Activated T-helper 1 cell treated with anti-CD3 and anti-CD28 coated beads, Interleukin-12 subunit alpha, Interleukin-12 subunit beta, Interleukin-2, Interleukin-4 antibody, amounts not matched to agents 30 ng/mL and 10 ng/mL and 1 ng/mL, durations not matched to agents 14 hours and 24 hours and 36 hours (primary cell): ENCODE results near the gene KLHL6. TPM values are rescaled to one million over a fixed set of nuclear protein-coding genes. Genes with fewer than 3 reads are reported as not detected.
"Not testable (repeated sequence)": the region's sequence is repeated elsewhere in the genome, so short reads cannot be mapped to it uniquely, and the experiment has no call there.

Experiments used
- DNase-seq: peaks from one replicate; pipeline ENCODE4 v3.0.0; 2021; ENCODE audit warnings: low spot score
- H3K27ac Mint-ChIP-seq: one replicate; pipeline ENCODE4 v1.8.0; 2021; ENCODE audit warnings: mild to moderate bottlenecking, mixed read lengths
- H3K27me3 Mint-ChIP-seq: one replicate; pipeline ENCODE4 v1.8.0; 2022; ENCODE audit warnings: mild to moderate bottlenecking, moderate library complexity, mixed read lengths; ENCODE audit not compliant: insufficient read depth
- H3K36me3 Mint-ChIP-seq: one replicate; pipeline ENCODE4 v1.8.0; 2021; ENCODE audit warnings: low read depth, mixed read lengths
- H3K4me1 Mint-ChIP-seq: one replicate; pipeline ENCODE4 v1.8.0; 2021; ENCODE audit warnings: low read depth, mixed read lengths
- H3K4me3 Mint-ChIP-seq: one replicate; pipeline ENCODE4 v1.8.0; 2021; ENCODE audit warnings: mild to moderate bottlenecking, moderate library complexity, mixed read lengths
- H3K9me3 Mint-ChIP-seq: one replicate; pipeline ENCODE4 v1.8.0; 2021; ENCODE audit warnings: mixed read lengths
- intact Hi-C: fragments of 100-400 bp; cut with micrococcal nuclease; formaldehyde crosslinking; loops from one replicate; pipeline ENCODE4 v1.15.1; 2024
- total RNA-seq: library from RNA; stranded (reverse); gene quantifications from 2 replicates; pipeline ENCODE4 v1.2.3, GENCODE V29; 2022

Gene KLHL6
- total RNA-seq, 1 donor from 2014 or later: 40.6 TPM

DNA sequence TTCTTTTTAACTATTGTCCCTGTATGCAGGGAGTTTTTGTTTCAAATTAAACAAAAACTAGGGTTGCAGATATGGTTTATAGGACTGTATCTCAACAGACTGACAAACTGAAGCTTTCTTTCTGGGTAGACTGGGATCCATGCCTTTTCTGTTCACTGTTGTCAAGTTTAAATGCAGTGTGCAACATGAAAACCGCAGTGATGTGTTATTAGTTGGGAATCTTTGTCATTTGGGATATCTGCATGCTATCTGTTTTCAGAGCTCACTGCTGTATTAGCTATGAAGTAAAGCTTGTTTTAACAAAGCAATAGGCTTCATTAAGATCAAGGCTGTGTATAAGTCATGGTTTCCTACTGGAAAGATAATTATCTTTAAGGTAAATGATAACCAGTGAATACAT lies 105.7 kb downstream of the KLHL6 start:
- H3K36me3 Mint-ChIP-seq: peaks cover 4% of the 10 kb centered on the region
- H3K9me3 Mint-ChIP-seq: peaks cover under 1% of the 10 kb centered on the region
- H3K4me3 Mint-ChIP-seq: no peak overlapping the region
- intact Hi-C loops: loop anchor here (5.0 to 10.0 kb wide), 4 partner anchors 162 to 845 kb away; partner anchors contain the start of genes KLHL24, PSMD2 and YEATS2
- peaks cover 22% of the 10 kb centered on the region for H3K4me1 Mint-ChIP-seq
- DNase-seq: no peak
- peaks cover under 1% of the 10 kb centered on the region for H3K27me3 Mint-ChIP-seq
- no peak overlapping the region for H3K27ac Mint-ChIP-seq

DNA sequence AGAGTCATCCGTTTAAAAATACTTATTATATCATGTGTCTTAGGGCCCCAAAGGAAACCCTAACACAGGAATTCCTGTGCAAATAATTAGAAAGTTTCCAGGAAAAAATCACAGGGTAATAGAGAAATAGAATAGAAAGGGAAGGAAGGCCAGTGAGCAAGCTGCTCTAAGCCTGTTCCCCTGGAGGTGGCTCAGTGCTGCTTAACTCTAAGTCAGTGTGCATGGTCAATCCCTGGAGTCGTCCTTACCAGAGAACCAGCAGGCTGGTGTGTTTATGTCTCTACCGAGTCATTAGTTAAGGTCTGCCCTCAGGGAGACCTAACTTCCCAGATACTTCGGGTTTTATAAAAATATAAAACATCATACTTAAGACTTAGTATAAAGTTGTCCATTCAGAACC lies 106.1 kb downstream of the KLHL6 start:
- Mint-ChIP-seq H3K9me3 (peaks cover 4% of the 10 kb centered on the region), H3K27me3 (peaks cover 4% of the 10 kb centered on the region), H3K4me1 (peaks cover 22% of the 10 kb centered on the region), H3K27ac (no peak overlapping the region), H3K36me3 (peaks cover 4% of the 10 kb centered on the region), H3K4me3 (no peak overlapping the region)
- intact Hi-C loops: loop anchor here (5.0 to 10.0 kb wide), 4 partner anchors 162 to 845 kb away; partner anchors contain the start of genes KLHL24, PSMD2 and YEATS2
- no peak for DNase-seq

DNA sequence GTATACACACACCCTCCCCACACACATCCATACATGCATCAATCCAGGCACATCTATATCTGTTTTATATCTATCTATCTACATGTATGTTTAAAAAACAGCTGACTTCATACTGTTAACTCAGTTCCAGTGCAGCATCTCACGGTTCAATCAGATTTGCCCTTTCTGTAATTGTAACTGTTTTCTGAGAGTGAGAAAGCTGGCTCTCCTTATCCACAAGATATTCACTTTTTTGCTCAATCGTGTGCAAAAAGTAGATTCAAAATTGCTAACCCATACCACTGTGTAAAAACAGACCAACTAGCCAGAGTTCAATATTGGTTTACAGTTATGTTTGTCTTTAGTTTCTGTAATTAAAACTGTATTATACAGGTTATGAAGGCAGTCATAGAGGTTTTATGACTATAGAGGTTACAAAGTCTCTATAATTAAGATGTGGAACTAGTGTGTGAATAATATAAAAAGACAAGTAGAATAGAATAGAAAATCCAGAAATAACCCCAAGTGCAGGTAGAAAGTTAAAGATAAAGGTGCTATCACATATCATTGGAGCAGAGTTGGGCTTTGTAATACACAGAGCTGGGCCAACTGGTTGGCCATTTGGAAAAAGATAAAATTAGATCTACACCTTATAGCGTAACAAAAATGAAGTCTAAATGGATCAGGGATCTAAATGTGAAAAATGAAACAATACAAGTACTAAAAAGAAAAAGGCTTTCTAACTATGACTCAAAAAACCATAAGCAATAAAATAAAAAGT lies 107.0 kb downstream of the KLHL6 start:
- H3K27ac Mint-ChIP-seq: no peak overlapping the region
- peaks cover 11% of the 10 kb centered on the region for H3K9me3 Mint-ChIP-seq
- peaks cover under 1% of the 10 kb centered on the region for H3K36me3 Mint-ChIP-seq
- H3K4me3 Mint-ChIP-seq: peak overlapping the region; percentile 94
- DNase-seq: no peak
- H3K4me1 Mint-ChIP-seq: peaks cover 22% of the 10 kb centered on the region
- H3K27me3 Mint-ChIP-seq: peaks cover 4% of the 10 kb centered on the region
- intact Hi-C loops: loop anchor here (5.0 to 10.0 kb wide), 4 partner anchors 161 to 846 kb away; partner anchors contain the start of genes KLHL24, PSMD2 and YEATS2

DNA sequence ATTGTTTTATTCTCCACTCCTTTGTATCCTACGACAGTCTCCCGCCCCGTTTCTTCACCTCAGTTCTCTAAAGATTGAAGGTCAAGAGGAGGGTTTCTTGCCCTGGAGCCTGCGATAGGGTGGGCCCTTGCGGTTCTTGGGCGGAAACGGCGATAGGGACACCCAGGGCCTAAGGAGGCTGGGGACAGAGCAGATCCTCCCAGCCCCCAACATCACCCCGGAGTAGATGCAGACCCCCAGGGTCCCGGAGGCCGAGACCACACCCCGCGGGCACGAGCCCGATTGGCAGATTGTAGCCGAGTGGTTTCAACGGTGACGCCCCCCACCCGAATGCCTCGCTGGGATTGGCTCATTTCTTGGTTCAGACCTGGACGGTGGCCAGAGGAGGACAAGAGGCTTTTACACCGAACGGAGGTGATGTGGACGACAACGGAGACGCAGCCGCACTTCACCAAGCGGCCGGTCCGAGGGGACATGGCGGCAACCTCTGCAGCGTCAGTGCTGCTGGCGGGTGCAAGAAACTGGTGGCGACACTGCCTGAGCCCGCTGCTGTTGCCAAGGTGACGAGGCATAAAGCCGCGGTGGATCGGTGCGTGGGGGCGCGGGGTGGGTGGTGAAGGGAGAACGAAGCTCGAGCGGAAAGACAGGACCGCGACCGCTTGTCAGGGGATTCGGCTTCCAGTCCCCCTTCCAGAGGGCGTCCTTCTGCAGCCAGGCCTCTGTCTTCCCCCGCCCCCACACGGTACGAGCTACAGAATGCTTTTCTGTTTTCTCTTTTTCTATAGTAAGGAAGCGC lies 108.1 kb downstream of the KLHL6 start:
- H3K9me3 Mint-ChIP-seq: peaks cover 22% of the 10 kb centered on the region
- peaks cover 4% of the 10 kb centered on the region for H3K36me3 Mint-ChIP-seq
- peak overlapping the region; percentile 94 for H3K4me3 Mint-ChIP-seq
- peaks cover 8% of the 10 kb centered on the region for H3K27me3 Mint-ChIP-seq
- peak; percentile 75 for DNase-seq
- peaks cover 22% of the 10 kb centered on the region for H3K4me1 Mint-ChIP-seq
- intact Hi-C loops: loop anchor here (1.0 to 10.0 kb wide), 7 partner anchors 17 to 847 kb away; partner anchors contain the start of genes KLHL24, PSMD2 and YEATS2
- peak overlapping the region; percentile 86 for H3K27ac Mint-ChIP-seq

DNA sequence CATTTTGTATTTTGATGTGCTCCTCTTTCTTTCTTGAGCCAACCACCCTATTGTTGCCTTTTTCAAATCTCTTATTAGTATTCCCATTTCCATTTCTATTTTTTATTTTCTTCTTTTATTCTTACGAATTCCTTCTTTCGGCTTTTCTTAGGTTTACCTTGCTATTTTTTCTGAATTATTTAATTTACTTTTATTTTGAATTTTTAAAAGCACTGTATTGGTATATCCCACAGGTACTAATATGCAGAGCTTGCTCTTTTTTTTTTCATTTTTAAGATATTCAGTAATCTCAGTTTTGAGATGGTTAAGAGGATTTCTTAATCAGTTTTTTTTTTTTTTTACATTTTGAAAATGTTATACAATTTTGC lies 108.7 kb downstream of the KLHL6 start:
- peaks cover 4% of the 10 kb centered on the region for H3K36me3 Mint-ChIP-seq
- H3K4me1 Mint-ChIP-seq: peaks cover 22% of the 10 kb centered on the region
- peaks cover 28% of the 10 kb centered on the region for H3K9me3 Mint-ChIP-seq
- H3K27ac Mint-ChIP-seq: peak overlapping the region; percentile 86
- intact Hi-C loops: loop anchor here (1.0 to 10.0 kb wide), 7 partner anchors 17 to 848 kb away; partner anchors contain the start of genes KLHL24, PSMD2 and YEATS2
- no peak for DNase-seq
- H3K27me3 Mint-ChIP-seq: peaks cover 8% of the 10 kb centered on the region
- peak overlapping the region; percentile 94 for H3K4me3 Mint-ChIP-seq

DNA sequence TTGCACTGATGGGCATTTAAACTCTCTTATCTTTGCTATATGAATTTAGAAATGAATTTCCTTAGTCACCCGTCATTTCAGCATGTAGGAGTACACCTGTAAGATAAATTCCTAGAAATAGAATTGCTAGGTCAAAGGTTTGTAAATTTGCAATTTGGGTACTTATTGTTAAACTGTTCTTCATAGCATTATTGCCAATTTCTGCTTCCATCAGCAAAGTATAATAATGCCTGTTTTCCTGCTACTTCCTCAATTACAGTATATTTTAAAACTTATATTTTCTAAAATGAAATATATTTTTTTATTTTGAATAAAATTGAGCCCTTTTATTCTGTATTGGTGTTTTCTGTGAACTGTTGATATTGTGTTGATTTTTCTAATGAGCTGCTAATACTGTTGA lies 110.8 kb downstream of the KLHL6 start:
- peaks cover 8% of the 10 kb centered on the region for H3K27me3 Mint-ChIP-seq
- H3K9me3 Mint-ChIP-seq: peaks cover 32% of the 10 kb centered on the region
- peaks cover 6% of the 10 kb centered on the region for H3K36me3 Mint-ChIP-seq
- intact Hi-C loops: loop anchor here (5.0 to 10.0 kb wide), 4 partner anchors 157 to 850 kb away; partner anchors contain the start of genes KLHL24, PSMD2 and YEATS2
- H3K4me1 Mint-ChIP-seq: peaks cover 28% of the 10 kb centered on the region
- no peak overlapping the region for H3K27ac Mint-ChIP-seq
- DNase-seq: no peak
- H3K4me3 Mint-ChIP-seq: no peak overlapping the region

DNA sequence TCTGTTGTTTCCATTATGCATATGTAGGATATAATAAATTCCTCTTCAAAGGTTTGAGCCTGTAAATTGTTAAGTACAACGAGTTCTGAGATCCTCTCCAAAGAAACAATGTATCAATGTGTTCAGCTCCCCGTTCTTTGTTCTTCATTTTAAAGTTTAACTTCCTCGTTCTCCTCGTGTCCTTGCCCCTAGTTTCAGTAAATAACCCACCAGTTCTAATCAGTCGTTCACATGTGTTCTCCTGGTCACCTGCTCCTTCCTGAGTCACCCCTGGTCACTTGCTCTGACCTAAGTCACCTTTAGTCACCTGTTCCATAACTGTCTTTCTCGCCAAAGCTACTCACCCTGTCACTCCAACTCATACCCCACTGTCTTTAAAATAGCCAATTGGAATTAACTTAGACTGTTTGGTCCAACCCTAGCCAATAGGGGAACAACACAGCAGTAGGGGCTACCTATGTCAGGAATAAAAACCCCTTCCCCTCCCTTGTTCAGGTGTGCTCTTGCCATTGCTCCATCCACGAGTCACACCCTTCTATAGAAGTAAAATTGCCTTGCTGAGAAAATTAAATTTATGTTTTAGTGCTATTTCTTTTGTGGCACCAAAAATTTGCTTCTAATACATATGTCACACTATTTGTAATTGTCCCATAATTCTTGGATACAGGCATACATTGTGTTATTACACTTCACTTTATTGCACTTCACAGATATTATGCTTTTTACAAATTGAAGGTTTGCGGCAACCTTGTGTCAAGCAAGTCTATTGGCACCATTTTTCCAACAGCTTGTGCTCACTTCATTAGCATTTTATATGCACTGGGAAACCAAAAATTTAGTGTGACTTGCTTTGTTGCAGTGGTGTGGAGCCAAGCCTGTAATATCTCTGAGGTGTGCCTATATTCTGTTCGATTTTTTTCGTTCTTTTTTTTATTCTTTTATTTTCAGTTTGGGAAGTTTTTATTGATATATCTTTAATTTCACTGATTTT lies 111.8 kb downstream of the KLHL6 start:
- intact Hi-C loops: loop anchor here (10.0 kb wide), 1 partner anchor 851 kb away; the partner anchor contains the start of gene PSMD2
- H3K4me1 Mint-ChIP-seq: peaks cover 31% of the 10 kb centered on the region
- peaks cover 32% of the 10 kb centered on the region for H3K9me3 Mint-ChIP-seq
- peaks cover 8% of the 10 kb centered on the region for H3K27me3 Mint-ChIP-seq
- no peak for DNase-seq
- H3K4me3 Mint-ChIP-seq: no peak overlapping the region
- H3K27ac Mint-ChIP-seq: no peak overlapping the region
- peaks cover 6% of the 10 kb centered on the region for H3K36me3 Mint-ChIP-seq

DNA sequence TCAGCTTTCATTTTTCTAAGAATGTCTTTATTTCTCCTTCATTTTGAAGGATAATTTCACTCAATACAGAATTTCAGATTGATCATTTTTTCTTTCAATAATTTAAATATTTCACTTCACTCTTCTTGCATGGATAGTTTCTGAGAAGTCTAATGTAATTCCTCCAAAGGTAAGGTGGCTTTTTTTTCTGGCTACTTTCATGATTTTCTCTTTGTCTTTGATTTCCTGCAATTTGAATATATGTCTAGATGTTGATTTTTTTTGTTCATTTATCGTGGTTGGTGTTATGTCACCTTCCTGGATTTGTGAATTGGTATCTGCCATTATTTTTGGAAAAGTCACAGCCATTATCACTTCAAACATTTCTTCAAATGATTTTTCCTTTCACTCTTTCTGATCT lies 112.5 kb downstream of the KLHL6 start:
- Mint-ChIP-seq H3K27ac (no peak overlapping the region), H3K36me3 (peaks cover 6% of the 10 kb centered on the region), H3K4me1 (peaks cover 31% of the 10 kb centered on the region), H3K27me3 (peaks cover 8% of the 10 kb centered on the region), H3K9me3 (peaks cover 32% of the 10 kb centered on the region), H3K4me3 (no peak overlapping the region)
- intact Hi-C loops: loop anchor here (10.0 kb wide), 1 partner anchor 852 kb away; the partner anchor contains the start of gene PSMD2
- DNase-seq: no peak

DNA sequence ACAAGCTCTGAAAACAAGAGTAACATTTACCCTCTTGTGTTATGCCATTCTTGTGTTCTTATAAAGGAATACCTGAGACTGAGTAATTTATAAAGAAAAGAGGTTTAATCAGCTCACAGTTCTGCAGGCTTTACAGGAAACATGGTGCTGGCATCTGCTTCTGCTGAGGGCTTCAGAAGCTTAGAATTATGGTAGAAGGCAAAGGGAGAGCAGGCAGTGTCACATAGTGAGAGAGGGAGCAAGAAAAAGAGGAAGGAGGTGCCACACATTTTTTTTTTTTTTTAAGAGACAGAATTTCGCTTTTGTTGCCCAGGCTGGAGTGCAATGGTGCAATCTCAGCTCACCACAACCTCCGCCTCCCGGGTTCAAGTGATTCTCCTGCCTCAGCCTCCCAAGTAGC lies 115.0 kb downstream of the KLHL6 start:
- DNase-seq, H3K4me3 Mint-ChIP-seq, H3K27me3 Mint-ChIP-seq, H3K36me3 Mint-ChIP-seq, H3K27ac Mint-ChIP-seq: not testable (repeated sequence)
- H3K4me1 Mint-ChIP-seq: peaks cover 38% of the 10 kb centered on the region
- peaks cover 32% of the 10 kb centered on the region for H3K9me3 Mint-ChIP-seq
- intact Hi-C loops: loop anchor here (10.0 kb wide), 1 partner anchor 854 kb away; the partner anchor contains the start of gene PSMD2

DNA sequence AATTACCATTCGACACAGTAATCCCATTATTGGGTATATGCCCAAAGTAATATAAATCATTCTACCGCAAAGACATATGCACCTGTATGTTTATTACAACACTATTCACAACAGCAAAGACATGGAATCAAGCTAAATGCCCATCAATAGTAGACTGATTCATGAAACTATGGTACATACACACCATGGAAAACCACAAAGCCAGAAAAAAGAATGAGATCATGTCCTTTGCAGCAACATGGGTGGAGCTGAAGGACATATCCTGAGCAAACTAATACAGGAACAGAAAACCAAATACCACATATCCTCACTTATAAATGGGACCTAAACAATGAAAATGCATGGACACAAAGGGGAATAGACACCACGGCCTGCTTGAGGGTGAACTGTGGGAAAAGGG lies 116.0 kb downstream of the KLHL6 start:
- H3K36me3 Mint-ChIP-seq: peaks cover 6% of the 10 kb centered on the region
- no peak for DNase-seq
- peaks cover 5% of the 10 kb centered on the region for H3K27me3 Mint-ChIP-seq
- H3K9me3 Mint-ChIP-seq: peaks cover 29% of the 10 kb centered on the region
- intact Hi-C loops: loop anchor here (10.0 kb wide), 1 partner anchor 1375 kb away; the partner anchor contains the start of gene VPS8
- H3K4me1 Mint-ChIP-seq: peaks cover 39% of the 10 kb centered on the region
- H3K4me3 Mint-ChIP-seq: no peak overlapping the region
- H3K27ac Mint-ChIP-seq: no peak overlapping the region

DNA sequence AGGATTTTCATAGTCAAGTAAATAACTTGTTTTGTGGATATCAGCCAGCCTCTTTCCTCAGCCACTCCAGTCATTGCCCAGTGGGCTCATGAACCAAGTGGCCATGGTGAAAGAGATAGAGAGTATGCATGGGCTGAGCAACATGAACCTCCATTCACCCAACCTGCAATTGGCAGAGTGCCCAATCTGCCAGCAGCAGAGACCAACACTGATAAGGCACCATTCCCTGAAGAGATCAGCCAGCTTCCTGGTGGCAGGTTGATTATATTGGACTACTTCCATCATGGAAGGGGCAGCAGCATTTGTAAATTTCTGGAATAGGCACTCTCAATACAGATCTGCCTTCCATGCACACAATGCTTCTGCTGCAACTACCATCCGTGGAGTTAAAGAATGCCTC lies 116.8 kb downstream of the KLHL6 start:
- intact Hi-C loops: loop anchor here (10.0 kb wide), 1 partner anchor 1376 kb away; the partner anchor contains the start of gene VPS8
- no peak overlapping the region for H3K27ac Mint-ChIP-seq
- no peak for DNase-seq
- H3K27me3 Mint-ChIP-seq: peaks cover 4% of the 10 kb centered on the region
- peaks cover 39% of the 10 kb centered on the region for H3K4me1 Mint-ChIP-seq
- peaks cover 23% of the 10 kb centered on the region for H3K9me3 Mint-ChIP-seq
- peaks cover 6% of the 10 kb centered on the region for H3K36me3 Mint-ChIP-seq
- no peak overlapping the region for H3K4me3 Mint-ChIP-seq
